Measurements from ENCODE around the gene NF1. TPM values are rescaled to one million over a fixed set of nuclear protein-coding genes. Genes with fewer than 3 reads are reported as not detected.

The NF1 gene
- polyA plus RNA-seq, 1 of the 3 experiments (the other 2 are of a cell fraction) = 19.6 TPM

GRCh38 chr17:31074772-31075555, 19.8 kb upstream of the NF1 start (continued):
- TF ChIP-seq USF2 (IDR thresholded peaks at IDR 0.05; ENCODE audit: borderline replicate concordance, low read depth, low read length) = no peak
- TF ChIP-seq POLR2AphosphoS5 (IDR thresholded peaks at IDR 0.05; ENCODE audit: low read depth, low read length) = no peak

GRCh38 chr17:31078290-31078689, 16.5 kb upstream of the NF1 start:
- Histone ChIP-seq H3K79me2 (ENCODE audit: insufficient read depth) (no peaks in the 10 kb centered on the region), H3K4me1 (ENCODE audit: control insufficient read depth in 1 of 2, insufficient read depth in 2 of 2, low read depth in 1 of 2, low read length in 1 of 2) (no peaks in the 10 kb centered on the region), H3K9me3 (no peaks in the 10 kb centered on the region), H3K4me2 (no peak overlapping the region), H3F3A (replicated peaks; ENCODE audit: insufficient read depth) (no peaks in the 10 kb centered on the region), H2AFZ (ENCODE audit: low read depth) (no peak overlapping the region), H3K36me3 (replicated peaks in 1 of 2; ENCODE audit: control insufficient read depth in 1 of 2, insufficient read depth in 2 of 2, low read length in 1 of 2) (no peaks in the 10 kb centered on the region), H3K4me3 (ENCODE audit: low read depth in 2 of 2, low read length in 1 of 2) (no peak overlapping the region), H3K27me3 (ENCODE audit: insufficient read depth) (no peaks in the 10 kb centered on the region), H3K9ac (no peak overlapping the region), H3K27ac (ENCODE audit: low read depth in 2 of 2, low read length in 1 of 2) (no peak overlapping the region), H4K20me1 (ENCODE audit: insufficient read depth) (no peaks in the 10 kb centered on the region), H3K9me2 (no peaks in the 10 kb centered on the region)
- 62% methylated on average over 4 of the region's 4 CpGs for WGBS (ENCODE audit: low lambda C conversion rate)
- DNase-seq = no peak
- TF ChIP-seq MEF2A (IDR thresholded peaks at IDR 0.05; ENCODE audit: borderline replicate concordance, low read depth) = no peak
- CTCF ChIA-PET = no interaction called here
- POLR2A ChIA-PET = no interaction called here

- POLR2A ChIA-PET = no interaction called here
- CTCF ChIA-PET = no interaction called here
- no peak for TF ChIP-seq USF2 (IDR thresholded peaks at IDR 0.05; ENCODE audit: borderline replicate concordance, low read depth, low read length)
- no peak for TF ChIP-seq NFIC (IDR thresholded peaks at IDR 0.05; ENCODE audit: borderline replicate concordance)
- no peak for TF ChIP-seq IRF3 (IDR thresholded peaks at IDR 0.05; ENCODE audit: low read depth, low read length)
- TF ChIP-seq RFX5 (IDR thresholded peaks at IDR 0.05; ENCODE audit: low read length) = no peak
- TF ChIP-seq RXRA (IDR thresholded peaks at IDR 0.05; ENCODE audit: borderline replicate concordance, low read depth) = no peak
- no peak for TF ChIP-seq SIN3A (IDR thresholded peaks at IDR 0.05; ENCODE audit: borderline replicate concordance, low read depth, low read length)
- no peak for TF ChIP-seq MEF2A (IDR thresholded peaks at IDR 0.05; ENCODE audit: borderline replicate concordance, low read depth)
- TF ChIP-seq POLR2AphosphoS5 (IDR thresholded peaks at IDR 0.05; ENCODE audit: low read depth, low read length) = no peak
- no peak for TF ChIP-seq GATA2 (CRISPR knock-in tag; IDR thresholded peaks at IDR 0.05)
- no peak for TF ChIP-seq EP300 (IDR thresholded peaks at IDR 0.05; ENCODE audit: borderline replicate concordance in 1 of 2, low read depth in 1 of 2, low read length in 1 of 2)
- TF ChIP-seq ZBTB33 (IDR thresholded peaks at IDR 0.05; ENCODE audit: borderline replicate concordance, low read depth) = no peak
- TF ChIP-seq FOSL2 (IDR thresholded peaks at IDR 0.05; ENCODE audit: borderline replicate concordance, low read depth) = no peak
Observed at GRCh38 chr17:31079731-31080130, 15.0 kb upstream of the NF1 start.

More at GRCh38 chr17:31079731-31080130, 15.0 kb upstream of the NF1 start:
- H3K4me3 ChIP-seq (ENCODE audit: low read depth in 2 of 2, low read length in 1 of 2) = no peak overlapping the region
- no peaks in the 10 kb centered on the region for H3F3A ChIP-seq (replicated peaks; ENCODE audit: insufficient read depth)
- no peaks in the 10 kb centered on the region for H3K9me2 ChIP-seq
- no peaks in the 10 kb centered on the region for H3K36me3 ChIP-seq (replicated peaks in 1 of 2; ENCODE audit: control insufficient read depth in 1 of 2, insufficient read depth in 2 of 2, low read length in 1 of 2)
- no peak overlapping the region for H3K4me2 ChIP-seq
- no peaks in the 10 kb centered on the region for H3K4me1 ChIP-seq (ENCODE audit: control insufficient read depth in 1 of 2, insufficient read depth in 2 of 2, low read depth in 1 of 2, low read length in 1 of 2)
- no peak overlapping the region for H3K27ac ChIP-seq (ENCODE audit: low read depth in 2 of 2, low read length in 1 of 2)
- H4K20me1 ChIP-seq (ENCODE audit: insufficient read depth) = no peaks in the 10 kb centered on the region
- H2AFZ ChIP-seq (ENCODE audit: low read depth) = no peak overlapping the region
- no peak for DNase-seq
- H3K27me3 ChIP-seq (ENCODE audit: insufficient read depth) = no peaks in the 10 kb centered on the region
- H3K9me3 ChIP-seq = no peaks in the 10 kb centered on the region
- H3K79me2 ChIP-seq (ENCODE audit: insufficient read depth) = no peaks in the 10 kb centered on the region
- no peak overlapping the region for H3K9ac ChIP-seq
- WGBS (ENCODE audit: low lambda C conversion rate) = 27% methylated on average over 1 of the region's 1 CpG
